ENCODE results near the gene TAS1R2.

The TAS1R2 gene

DNA sequence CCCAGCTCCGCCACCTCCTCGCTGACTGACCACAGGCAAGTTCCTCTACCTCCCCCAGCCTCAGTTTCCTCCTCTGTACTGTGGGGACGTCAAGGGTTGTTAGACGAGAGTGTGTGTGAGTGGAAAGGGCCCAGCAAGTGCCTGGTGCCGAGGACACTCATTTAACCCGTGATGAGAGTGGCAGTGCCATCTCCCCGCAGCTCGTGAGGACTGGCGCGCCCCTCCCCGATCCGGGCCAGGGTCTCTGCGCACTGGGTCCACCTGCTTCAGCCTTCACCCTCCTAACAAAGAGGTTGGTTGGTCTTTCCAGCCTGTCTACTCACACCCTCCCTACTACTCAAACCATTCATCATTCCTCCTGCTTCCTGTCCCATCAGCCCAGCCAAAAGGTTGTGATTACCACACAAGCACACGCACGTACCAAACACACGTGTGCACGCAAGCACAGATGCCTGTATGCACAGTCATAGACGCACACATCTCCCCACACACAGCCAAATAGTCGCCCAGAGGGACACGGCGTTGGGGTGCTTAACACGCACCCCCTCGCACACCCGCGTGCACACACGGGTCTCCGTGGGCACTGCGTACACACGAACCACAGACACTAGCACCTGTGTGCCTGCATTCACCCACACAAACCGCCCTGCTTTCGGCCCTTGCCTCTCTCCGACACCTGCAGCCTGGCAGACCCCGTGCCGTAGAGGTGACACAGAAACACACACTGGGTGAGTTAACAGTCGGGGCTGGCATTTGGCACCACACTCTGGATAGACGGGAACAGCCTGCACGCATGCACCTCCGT lies 39.3 kb downstream of the TAS1R2 start:
- no peak overlapping the region for H3K4me3 ChIP-seq (ENCODE audit: low read depth, low read length)
- TF ChIP-seq, protein P1, sequence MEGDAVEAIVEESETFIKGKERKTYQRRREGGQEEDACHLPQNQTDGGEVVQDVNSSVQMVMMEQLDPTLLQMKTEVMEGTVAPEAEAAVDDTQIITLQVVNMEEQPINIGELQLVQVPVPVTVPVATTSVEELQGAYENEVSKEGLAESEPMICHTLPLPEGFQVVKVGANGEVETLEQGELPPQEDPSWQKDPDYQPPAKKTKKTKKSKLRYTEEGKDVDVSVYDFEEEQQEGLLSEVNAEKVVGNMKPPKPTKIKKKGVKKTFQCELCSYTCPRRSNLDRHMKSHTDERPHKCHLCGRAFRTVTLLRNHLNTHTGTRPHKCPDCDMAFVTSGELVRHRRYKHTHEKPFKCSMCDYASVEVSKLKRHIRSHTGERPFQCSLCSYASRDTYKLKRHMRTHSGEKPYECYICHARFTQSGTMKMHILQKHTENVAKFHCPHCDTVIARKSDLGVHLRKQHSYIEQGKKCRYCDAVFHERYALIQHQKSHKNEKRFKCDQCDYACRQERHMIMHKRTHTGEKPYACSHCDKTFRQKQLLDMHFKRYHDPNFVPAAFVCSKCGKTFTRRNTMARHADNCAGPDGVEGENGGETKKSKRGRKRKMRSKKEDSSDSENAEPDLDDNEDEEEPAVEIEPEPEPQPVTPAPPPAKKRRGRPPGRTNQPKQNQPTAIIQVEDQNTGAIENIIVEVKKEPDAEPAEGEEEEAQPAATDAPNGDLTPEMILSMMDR (IDR thresholded peaks at IDR 0.05; ENCODE audit: low read depth, low read length, missing control alignments): no peak
- in situ Hi-C loops (cut with HindIII; ENCODE audit: low sequenced_read_pairs): no loop called here
- no peak for DNase-seq (ENCODE audit: low read depth)

DNA sequence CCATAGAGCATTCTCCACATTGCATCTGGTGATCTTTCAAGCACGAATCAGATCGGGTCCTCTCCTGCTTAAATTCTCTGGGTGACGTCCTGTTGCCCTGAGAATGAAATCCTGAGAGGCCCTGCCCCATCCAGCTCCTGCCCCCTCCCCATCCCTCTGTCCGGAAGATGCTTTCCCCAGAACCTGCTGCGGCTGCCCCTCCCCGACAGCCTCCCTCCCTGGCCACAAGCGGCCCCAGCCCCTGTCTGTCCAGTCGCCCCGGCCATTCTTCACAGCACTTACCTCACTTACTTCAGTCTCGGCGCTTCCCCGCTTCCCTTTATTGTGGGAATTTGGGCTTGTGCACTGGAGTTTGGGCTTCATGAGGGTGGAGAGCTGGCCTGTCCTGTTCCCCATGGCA lies 40.3 kb downstream of the TAS1R2 start:
- H3K4me3 ChIP-seq (ENCODE audit: low read depth, low read length): no peak overlapping the region
- no peak for DNase-seq (ENCODE audit: low read depth)
- TF ChIP-seq, protein P1 (IDR thresholded peaks at IDR 0.05; ENCODE audit: low read depth, low read length, missing control alignments): no peak
- in situ Hi-C loops (cut with HindIII; ENCODE audit: low sequenced_read_pairs): no loop called here

DNA sequence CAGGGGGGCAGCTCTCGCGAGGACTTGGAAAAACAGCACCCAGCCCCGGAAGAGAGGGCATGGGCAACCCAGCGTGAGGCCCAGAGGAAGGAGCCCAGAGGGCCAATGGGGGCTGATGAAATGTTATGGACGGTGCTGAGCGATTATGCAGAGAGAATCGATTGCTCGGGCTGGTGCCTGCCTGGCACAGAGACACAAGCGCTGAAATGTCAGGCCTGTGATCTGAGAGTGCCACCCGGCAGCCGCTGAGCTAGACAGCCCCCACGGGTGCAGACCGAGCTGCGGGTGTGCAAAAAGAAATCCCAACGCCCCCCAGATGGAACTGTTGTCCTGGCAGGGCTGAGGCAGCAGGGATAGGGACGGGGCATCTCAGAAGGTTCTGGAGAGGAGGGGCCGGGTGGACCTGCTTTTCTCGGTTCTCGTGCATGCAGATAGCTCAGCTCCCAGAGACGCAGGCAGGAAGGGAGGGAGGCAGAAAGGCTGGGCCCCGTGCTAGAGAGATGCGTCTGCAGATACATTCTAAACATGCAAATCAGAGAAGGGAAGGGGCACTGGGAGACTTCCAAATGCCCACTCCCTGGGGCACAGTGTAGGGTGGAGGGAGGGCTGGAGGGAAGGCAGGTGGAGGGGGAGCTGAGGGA lies 41.5 kb downstream of the TAS1R2 start:
- no peak for DNase-seq (ENCODE audit: low read depth)
- TF ChIP-seq, protein P1 (IDR thresholded peaks at IDR 0.05; ENCODE audit: low read depth, low read length, missing control alignments): no peak
- in situ Hi-C loops (cut with HindIII; ENCODE audit: low sequenced_read_pairs): no loop called here
- no peak overlapping the region for H3K4me3 ChIP-seq (ENCODE audit: low read depth, low read length)

DNA sequence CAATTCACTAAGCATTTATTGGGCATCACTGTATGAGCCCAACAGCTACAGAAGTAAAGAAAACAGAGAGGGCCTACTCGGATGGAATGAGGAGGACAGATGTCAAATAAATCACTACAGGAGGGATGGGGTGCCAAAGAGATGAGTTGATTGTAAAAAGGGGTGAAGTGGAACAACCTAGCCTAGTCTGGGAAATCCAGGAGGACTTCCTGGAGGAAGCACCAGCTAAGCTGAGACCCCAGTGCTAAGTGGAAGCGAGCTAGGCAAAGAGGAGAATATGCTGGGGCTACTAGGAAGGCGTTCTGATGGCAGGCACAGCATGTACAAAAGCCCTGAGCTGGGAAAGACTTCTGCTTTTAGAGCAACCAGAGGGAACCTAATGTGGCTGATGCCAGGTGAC lies 42.1 kb downstream of the TAS1R2 start:
- TF ChIP-seq, protein P1 (IDR thresholded peaks at IDR 0.05; ENCODE audit: low read depth, low read length, missing control alignments): no peak
- DNase-seq (ENCODE audit: low read depth): no peak
- no peak overlapping the region for H3K4me3 ChIP-seq (ENCODE audit: low read depth, low read length)
- in situ Hi-C loops (cut with HindIII; ENCODE audit: low sequenced_read_pairs): no loop called here

DNA sequence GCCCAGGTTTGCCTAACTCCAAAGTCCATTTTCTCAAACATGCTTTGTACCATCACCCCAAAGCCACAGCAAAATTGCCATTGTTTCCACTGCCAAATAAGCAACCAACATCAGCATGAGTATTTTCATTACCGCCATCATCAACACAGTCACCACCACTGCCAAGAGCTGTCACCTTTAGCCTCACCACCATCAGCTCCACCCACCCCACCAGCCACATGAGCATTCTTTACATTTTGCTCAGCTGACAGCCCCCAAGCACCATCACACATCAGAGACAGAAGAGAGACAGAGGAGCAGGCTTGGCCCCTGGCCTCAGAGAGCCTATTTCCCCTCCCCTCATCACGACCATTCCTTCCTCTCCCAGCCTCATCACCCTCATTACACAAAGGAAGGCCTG lies 42.7 kb downstream of the TAS1R2 start:
- no peak for DNase-seq (ENCODE audit: low read depth)
- TF ChIP-seq, protein P1 (IDR thresholded peaks at IDR 0.05; ENCODE audit: low read depth, low read length, missing control alignments): no peak
- in situ Hi-C loops (cut with HindIII; ENCODE audit: low sequenced_read_pairs): no loop called here
- no peak overlapping the region for H3K4me3 ChIP-seq (ENCODE audit: low read depth, low read length)

DNA sequence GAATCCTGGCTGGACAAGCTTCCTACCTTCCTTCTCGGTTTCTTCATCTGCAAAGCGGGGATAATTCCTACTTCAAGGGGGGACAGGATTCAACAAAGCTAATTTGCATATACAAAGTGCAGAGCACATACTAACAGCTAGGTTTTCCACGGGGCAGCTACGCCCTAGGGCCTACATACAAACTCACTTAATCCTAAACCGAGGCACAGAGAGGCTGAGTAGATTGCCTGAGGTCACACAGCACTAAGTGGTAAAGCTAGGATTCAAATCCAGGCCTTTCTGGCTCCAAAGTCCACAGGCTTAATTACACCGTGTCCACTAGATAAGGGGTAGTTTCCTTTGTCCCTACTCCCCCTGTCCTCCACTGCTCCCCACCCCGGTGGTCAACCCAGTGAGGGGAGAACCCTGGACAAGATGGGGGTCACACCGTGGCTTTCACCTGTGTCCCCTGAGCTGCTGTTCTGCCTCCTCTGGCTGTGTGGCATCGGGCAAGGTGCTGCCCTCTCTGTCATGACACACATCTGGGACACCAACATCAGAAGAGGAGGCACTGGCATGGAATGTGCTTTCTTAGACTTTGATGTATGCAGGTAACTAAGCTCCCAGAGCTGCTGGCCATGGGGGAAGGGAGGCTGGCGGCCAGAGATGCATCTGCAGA lies 44.5 kb downstream of the TAS1R2 start:
- in situ Hi-C loops (cut with HindIII; ENCODE audit: low sequenced_read_pairs): no loop called here
- no peak overlapping the region for H3K4me3 ChIP-seq (ENCODE audit: low read depth, low read length)
- no peak for DNase-seq (ENCODE audit: low read depth)
- TF ChIP-seq, protein P1 (IDR thresholded peaks at IDR 0.05; ENCODE audit: low read depth, low read length, missing control alignments): no peak

Measured in astrocyte of the cerebellum (primary cell).